Measurements from ENCODE around the gene LRRC10B. TPM values are rescaled to one million over a fixed set of nuclear protein-coding genes. Genes with fewer than 3 reads are reported as not detected.
A peak's percentile ranks its signal among the peaks of the same experiment; 100 is the strongest.

Gene LRRC10B
- total RNA-seq, 3 donors from 2014 or later, result 1.5 to 3.3 TPM; not detected in 1

- Histone ChIP-seq H3K9me3 (no peaks in the 10 kb centered on the region), H3K4me1 (peaks cover 0 to 7% of the 10 kb centered on the region in 2 donors), H3K36me3 (no peaks in the 10 kb centered on the region), H3K4me3 (no peak overlapping the region), H3K27ac (peak overlapping the region; percentile 29 to 48), H3K27me3 (no peaks in the 10 kb centered on the region)
- TF ChIP-seq POLR2AphosphoS5 (IDR thresholded peaks at IDR 0.05) (no peak), CTCF (IDR thresholded peaks at IDR 0.05) (no peak), POLR2A (IDR thresholded peaks at IDR 0.05) (no peak)
- DNase-seq (ENCODE audit: low spot score in 2 of 2), result no peak
- intact Hi-C loops (cut with DNase I; ENCODE audit: low total_unique reads), result no loop called here
These were observed 35.7 kb upstream of the LRRC10B start for GRCh38 chr11:61472868-61473267.

GRCh38 chr11:61473370-61474012 is 35.1 kb upstream of the LRRC10B start:
- Histone ChIP-seq H3K27me3 (no peaks in the 10 kb centered on the region), H3K36me3 (no peaks in the 10 kb centered on the region), H3K4me3 (no peak overlapping the region), H3K27ac (peak overlapping the region in 1 of 2 donors; percentile 79), H3K4me1 (peaks cover 0 to 7% of the 10 kb centered on the region in 2 donors), H3K9me3 (no peaks in the 10 kb centered on the region)
- TF ChIP-seq POLR2AphosphoS5 (IDR thresholded peaks at IDR 0.05) (no peak), CTCF (IDR thresholded peaks at IDR 0.05) (no peak), POLR2A (IDR thresholded peaks at IDR 0.05) (no peak)
- intact Hi-C loops (cut with DNase I; ENCODE audit: low total_unique reads), result no loop called here
- DNase-seq (ENCODE audit: low spot score in 2 of 2), result no peak

- intact Hi-C loops (cut with DNase I; ENCODE audit: low total_unique reads), result no loop called here
- H3K9me3 ChIP-seq, result no peaks in the 10 kb centered on the region
- peak overlapping the region in 1 of 2 donors; percentile 79 for H3K27ac ChIP-seq
- no peak for DNase-seq (ENCODE audit: low spot score in 2 of 2)
- no peaks in the 10 kb centered on the region for H3K36me3 ChIP-seq
- peaks cover 0 to 7% of the 10 kb centered on the region in 2 donors for H3K4me1 ChIP-seq
- H3K27me3 ChIP-seq, result no peaks in the 10 kb centered on the region
- no peak overlapping the region for H3K4me3 ChIP-seq
- TF ChIP-seq POLR2AphosphoS5 (IDR thresholded peaks at IDR 0.05), result no peak
- no peak for TF ChIP-seq POLR2A (IDR thresholded peaks at IDR 0.05)
- no peak for TF ChIP-seq CTCF (IDR thresholded peaks at IDR 0.05)
These were observed 34.4 kb upstream of the LRRC10B start for GRCh38 chr11:61474013-61474643.

GRCh38 chr11:61475433-61475832 is 33.1 kb upstream of the LRRC10B start:
- intact Hi-C loops (cut with DNase I; ENCODE audit: low total_unique reads), result loop anchor here (5.0 kb wide), 1 partner anchor 42 kb away; no protein-coding TSS in a partner anchor
- no peaks in the 10 kb centered on the region for H3K9me3 ChIP-seq
- TF ChIP-seq POLR2A (IDR thresholded peaks at IDR 0.05) (no peak), POLR2AphosphoS5 (IDR thresholded peaks at IDR 0.05) (no peak), CTCF (IDR thresholded peaks at IDR 0.05) (no peak)
- no peak for DNase-seq (ENCODE audit: low spot score in 2 of 2)
- peak overlapping the region in 1 of 2 donors; percentile 79 for H3K27ac ChIP-seq
- H3K27me3 ChIP-seq, result no peaks in the 10 kb centered on the region
- no peak overlapping the region for H3K4me3 ChIP-seq
- H3K36me3 ChIP-seq, result no peaks in the 10 kb centered on the region
- H3K4me1 ChIP-seq, result peaks cover 0 to 7% of the 10 kb centered on the region in 2 donors

GRCh38 chr11:61476371-61476770 is 32.2 kb upstream of the LRRC10B start:
- Histone ChIP-seq H3K27me3 (no peaks in the 10 kb centered on the region), H3K4me1 (peaks cover 0 to 7% of the 10 kb centered on the region in 2 donors), H3K36me3 (no peaks in the 10 kb centered on the region), H3K4me3 (no peak overlapping the region), H3K27ac (peak overlapping the region in 1 of 2 donors; percentile 9), H3K9me3 (no peaks in the 10 kb centered on the region)
- DNase-seq (ENCODE audit: low spot score in 2 of 2), result no peak
- TF ChIP-seq POLR2A (IDR thresholded peaks at IDR 0.05) (no peak), CTCF (IDR thresholded peaks at IDR 0.05) (no peak), POLR2AphosphoS5 (IDR thresholded peaks at IDR 0.05) (no peak)
- intact Hi-C loops (cut with DNase I; ENCODE audit: low total_unique reads), result loop anchor here (5.0 kb wide), 1 partner anchor 41 kb away; no protein-coding TSS in a partner anchor

All from breast epithelium (tissue), 4 donors.